ENCODE measurements around the gene PAQR4.

GRCh38 chr16:2981899-2982250 is 12.7 kb downstream of the PAQR4 start:
- TF ChIP-seq CTCF (conservative IDR thresholded peaks at IDR 0.05 in 1 of 2, IDR thresholded peaks at IDR 0.05 in 1 of 2; ENCODE audit: low read depth in 1 of 2, low read length in 2 of 2) (no peak), EZH2 (IDR thresholded peaks at IDR 0.05; ENCODE audit: low read length, missing control alignments) (no peak)
